H9 (cell line): ENCODE results near the gene C2orf66. TPM values are rescaled to one million over a fixed set of nuclear protein-coding genes. Genes with fewer than 3 reads are reported as not detected.

Experiments used
- DNase-seq: peaks from one replicate; pipeline ENCODE4 v3.0.0-alpha.2; 2017
- H2AFZ ChIP-seq: one replicate; pipeline ENCODE4 v1.6.1; 2013; ENCODE audit warnings: mild to moderate bottlenecking, low read length, control low read depth, moderate library complexity
- H2AK5ac ChIP-seq: 2 replicates; pipeline ENCODE4 v1.6.1; 2013; ENCODE audit warnings: low read length, control low read depth, mixed read lengths; ENCODE audit not compliant: insufficient read length
- H2BK120ac ChIP-seq: one replicate; pipeline ENCODE4 v1.6.1; 2013; ENCODE audit warnings: low read depth, mild to moderate bottlenecking, low read length, control low read depth, inconsistent platforms; ENCODE audit not compliant: poor library complexity, severe bottlenecking
- H2BK12ac ChIP-seq: 2 replicates; pipeline ENCODE4 v1.6.1; 2013; ENCODE audit warnings: low read length, control low read depth, mixed read lengths, low read depth; ENCODE audit not compliant: insufficient read length
- H2BK15ac ChIP-seq: 2 replicates; pipeline ENCODE4 v1.6.1; 2013; ENCODE audit warnings: low read depth, low read length, control low read depth
- H2BK20ac ChIP-seq: one replicate; pipeline ENCODE4 v1.6.1; 2013; ENCODE audit warnings: low read depth, mild to moderate bottlenecking, low read length, control low read depth, inconsistent platforms; ENCODE audit not compliant: poor library complexity, severe bottlenecking
- H2BK5ac ChIP-seq: 2 replicates; pipeline ENCODE4 v1.6.1; 2013; ENCODE audit warnings: low read length, control low read depth, mixed read lengths; ENCODE audit not compliant: insufficient read length
- H3K14ac ChIP-seq: 2 replicates; pipeline ENCODE4 v1.6.1; 2013; ENCODE audit warnings: low read length, control low read depth; ENCODE audit not compliant: insufficient read depth
- H3K18ac ChIP-seq: 2 replicates; pipeline ENCODE4 v1.6.1; 2013; ENCODE audit warnings: low read depth, mild to moderate bottlenecking, mixed read lengths, low read length, control low read depth; ENCODE audit not compliant: insufficient read length
- H3K23ac ChIP-seq: 2 replicates; pipeline ENCODE4 v1.6.1; 2013; ENCODE audit warnings: low read length, control low read depth, mixed read lengths, low read depth; ENCODE audit not compliant: insufficient read length
- H3K23me2 ChIP-seq: 2 replicates; pipeline ENCODE4 v1.6.1; 2013; ENCODE audit warnings: low read depth, mild to moderate bottlenecking, mixed read lengths, low read length, control low read depth; ENCODE audit not compliant: insufficient read length, poor library complexity, severe bottlenecking
- H3K27ac ChIP-seq: 2 replicates; pipeline ENCODE4 v1.5.1; 2013; ENCODE audit warnings: low read length, control low read depth, mixed read lengths, low read depth; ENCODE audit not compliant: insufficient read length
- H3K27me3 ChIP-seq: 2 replicates; pipeline ENCODE4 v1.6.1; 2013; ENCODE audit warnings: low read length, control low read depth, inconsistent platforms; ENCODE audit not compliant: insufficient read depth
- H3K4ac ChIP-seq: 2 replicates; pipeline ENCODE4 v1.6.1; 2013; ENCODE audit warnings: low read depth, mild to moderate bottlenecking, control low read depth, inconsistent platforms, low read length, moderate library complexity
- H3K4me1 ChIP-seq: 2 replicates; pipeline ENCODE4 v1.6.1; 2013; ENCODE audit warnings: low read length, control low read depth, inconsistent platforms; ENCODE audit not compliant: insufficient read depth
- H3K4me2 ChIP-seq: 2 replicates; pipeline ENCODE4 v1.6.1; 2013; ENCODE audit warnings: low read length, control low read depth, mixed read lengths; ENCODE audit not compliant: insufficient read length, insufficient read depth
- H3K56ac ChIP-seq: 2 replicates; pipeline ENCODE4 v1.6.1; 2013; ENCODE audit warnings: low read depth, mild to moderate bottlenecking, mixed read lengths, low read length, control low read depth; ENCODE audit not compliant: insufficient read length
- H3K79me1 ChIP-seq: 2 replicates; pipeline ENCODE4 v1.6.1; 2013; ENCODE audit warnings: low read depth, mild to moderate bottlenecking, moderate library complexity, low read length, control low read depth, inconsistent platforms; ENCODE audit not compliant: insufficient read depth, poor library complexity, severe bottlenecking
- H3K79me2 ChIP-seq: 2 replicates; pipeline ENCODE4 v1.6.1; 2013; ENCODE audit warnings: low read length, control low read depth, inconsistent platforms; ENCODE audit not compliant: insufficient read depth
- H3K9ac ChIP-seq: 2 replicates; pipeline ENCODE4 v1.6.1; 2013; ENCODE audit warnings: low read length, control low read depth, mixed read lengths; ENCODE audit not compliant: insufficient read length; ENCODE audit errors: extremely low read depth
- H3K9me3 ChIP-seq: one replicate; pipeline ENCODE4 v1.6.1; 2013; ENCODE audit warnings: low read depth, low read length, inconsistent platforms; ENCODE audit not compliant: control insufficient read depth
- H3T11ph ChIP-seq: one replicate; pipeline ENCODE4 v1.6.1; 2013; ENCODE audit warnings: mild to moderate bottlenecking, low read length, control low read depth, inconsistent platforms
- H4K20me1 ChIP-seq: one replicate; pipeline ENCODE4 v1.6.1; 2013; ENCODE audit not compliant: control insufficient read depth, insufficient read length, insufficient read depth
- H4K5ac ChIP-seq: 2 replicates; pipeline ENCODE4 v1.6.1; 2013; ENCODE audit warnings: low read depth, mild to moderate bottlenecking, mixed read lengths, low read length, control low read depth; ENCODE audit not compliant: insufficient read length
- H4K8ac ChIP-seq: replicated peaks from 2 replicates; pipeline ENCODE4 v1.6.1; 2013; ENCODE audit warnings: low read length, control low read depth, mixed read lengths, low read depth; ENCODE audit not compliant: insufficient read length
- H4K91ac ChIP-seq: 2 replicates; pipeline ENCODE4 v1.6.1; 2013; ENCODE audit warnings: low read depth, mild to moderate bottlenecking, moderate library complexity, mixed read lengths, low read length, control low read depth; ENCODE audit not compliant: insufficient read length
- H3K27ac Mint-ChIP-seq, 3 experiments: 2 replicates in 2 of 3; 3 replicates in 1 of 3; pipeline ENCODE4 v1.8.0; 2020 to 2021; ENCODE audit warnings: mixed read lengths in 3 of 3, mild to moderate bottlenecking in 1 of 3, moderate library complexity in 1 of 3
- H3K27me3 Mint-ChIP-seq: 2 replicates; pipeline ENCODE4 v1.8.0; 2021; ENCODE audit warnings: low read depth, mild to moderate bottlenecking, moderate library complexity, mixed read lengths
- H3K36me3 Mint-ChIP-seq, 3 experiments: 2 replicates in 2 of 3; 3 replicates in 1 of 3; pipeline ENCODE4 v1.8.0; 2020 to 2021; ENCODE audit warnings: low read depth in 3 of 3, mixed read lengths in 3 of 3; ENCODE audit not compliant: insufficient read depth in 1 of 3
- H3K4me1 Mint-ChIP-seq, 2 experiments: 2 replicates each; pipeline ENCODE4 v1.8.0; 2020; ENCODE audit warnings: mixed read lengths in 2 of 2
- H3K4me3 Mint-ChIP-seq, 2 experiments: 2 replicates in 1 of 2; 3 replicates in 1 of 2; pipeline ENCODE4 v1.8.0; 2020 to 2021; ENCODE audit warnings: mild to moderate bottlenecking in 2 of 2, mixed read lengths in 2 of 2, moderate library complexity in 1 of 2
- H3K9me3 Mint-ChIP-seq, 2 experiments: 2 replicates in 1 of 2; 3 replicates in 1 of 2; pipeline ENCODE4 v1.8.0; 2020; ENCODE audit warnings: mild to moderate bottlenecking in 2 of 2, mixed read lengths in 2 of 2, moderate library complexity in 1 of 2
- CTCF ChIP-seq: fragments of 200-600 bp; sonication (generic); conservative IDR thresholded peaks from 3 replicates; pipeline ENCODE4 v1.8.0; 2021; ENCODE audit warnings: antibody characterized with exemption, mild to moderate bottlenecking
- WGBS: extraction: QIAGEN DNeasy Blood & Tissue Kit; methylation state at CpG from one replicate; pipeline ENCODE4 v1.1.7; 2013; ENCODE audit warnings: missing lambda C conversion rate, low lambda C conversion rate, mixed read lengths; ENCODE audit not compliant: insufficient read length; ENCODE audit errors: extremely low coverage; 5-methylcytosine and 5-hydroxymethylcytosine counted together
- total RNA-seq: library from RNA; stranded (reverse); gene quantifications from 2 replicates; pipeline ENCODE4 v1.2.1, GENCODE V29; 2021

The C2orf66 gene
- total RNA-seq, 1 experiment from 2014 or later = not detected

- Histone ChIP-seq H3K4me1 (no peaks in the 10 kb centered on the region), H3K9ac (no peak overlapping the region), H3K4me2 (no peak overlapping the region), H3K4ac (no peak overlapping the region), H3K79me1 (no peaks in the 10 kb centered on the region), H2AFZ (no peak overlapping the region), H3T11ph (no peak overlapping the region), H4K8ac (no peak overlapping the region), H3K23me2 (peaks cover 5% of the 10 kb centered on the region), H3K14ac (no peak overlapping the region), H3K9me3 (no peaks in the 10 kb centered on the region), H3K79me2 (0 out of 2 replicates have a peak, but pooled peaks cover 2% of the 10 kb centered on the region), H4K20me1 (no peaks in the 10 kb centered on the region), H2BK5ac (no peak overlapping the region), H2BK20ac (no peak overlapping the region), H2BK120ac (no peak overlapping the region), H2BK15ac (no peak overlapping the region), H3K23ac (no peak overlapping the region), H4K5ac (no peak overlapping the region), H4K91ac (no peak overlapping the region), H3K27ac (no peak overlapping the region), H2BK12ac (no peak overlapping the region), H2AK5ac (no peak overlapping the region), H3K18ac (no peak overlapping the region), H3K27me3 (no peaks in the 10 kb centered on the region), H3K56ac (no peak overlapping the region)
- Mint-ChIP-seq H3K4me3 (no peak overlapping the region), H3K9me3 (peaks cover 0 to 3% of the 10 kb centered on the region in 2 experiments; a peak in 1 of 5 replicates), H3K4me1 (peaks cover 1 to 2% of the 10 kb centered on the region in 2 experiments; a peak in 3 of 4 replicates), H3K27ac (no peak overlapping the region), H3K27me3 (peaks cover 27% of the 10 kb centered on the region), H3K36me3 (peaks cover 3 to 5% (median 4%) of the 10 kb centered on the region in 3 experiments; a peak in 6 of 7 replicates)
- WGBS = no CpG with 5 or more reads among the region's 2 CpGs
- TF ChIP-seq CTCF = no peak
- DNase-seq = no peak
Measured at GRCh38 chr2:196802401-196802800, 6.8 kb downstream of the C2orf66 start.
